SK-N-MC (cell line): Measurements from ENCODE around the gene SDE2.

ENCODE experiments used
- DNase-seq: peaks from one replicate; pipeline ENCODE4 v3.0.0-alpha.2; 2011; ENCODE audit warnings: low read depth, low spot score
- H3K27ac ChIP-seq: fragments of 200-600 bp; sonication (generic); 2 replicates; pipeline ENCODE4 v1.5.1; 2016; ENCODE audit warnings: mixed run types
- H3K36me3 ChIP-seq: fragments of 200-600 bp; sonication (generic); 2 replicates; pipeline ENCODE4 v1.6.1; 2017; ENCODE audit warnings: antibody characterized with exemption, low read length, mixed read lengths; ENCODE audit not compliant: insufficient read depth
- H3K4me3 ChIP-seq: fragments of 200-600 bp; sonication (generic); 2 replicates; pipeline ENCODE4 v1.5.1; 2016
- H3K9ac ChIP-seq: fragments of 200-600 bp; sonication (generic); 2 replicates; pipeline ENCODE4 v1.8.0; 2017; ENCODE audit warnings: mixed run types, mixed read lengths; ENCODE audit not compliant: insufficient read length
- H3K9me3 ChIP-seq: fragments of 200-600 bp; sonication (generic); 2 replicates; pipeline ENCODE4 v1.6.1; 2017; ENCODE audit warnings: low read depth, mild to moderate bottlenecking, antibody characterized with exemption, low read length, moderate library complexity, mixed read lengths
- EZH2 ChIP-seq: fragments of 200-600 bp; sonication (generic); IDR thresholded peaks from one replicate; pipeline ENCODE4 v1.6.1; 2017; ENCODE audit warnings: antibody characterized with exemption
- FOXP2 ChIP-seq: optimal IDR thresholded peaks from 2 replicates; pipeline ENCODE3; 2011; ENCODE audit warnings: mild to moderate bottlenecking, moderate library complexity; ENCODE audit not compliant: insufficient read depth; ENCODE audit errors: extremely low read length, control extremely low read depth
- POLR2AphosphoS5 ChIP-seq: IDR thresholded peaks from 2 replicates; pipeline ENCODE4 v1.6.1; 2012; ENCODE audit warnings: mild to moderate bottlenecking, low read depth, low read length, borderline replicate concordance

The SDE2 gene

DNA sequence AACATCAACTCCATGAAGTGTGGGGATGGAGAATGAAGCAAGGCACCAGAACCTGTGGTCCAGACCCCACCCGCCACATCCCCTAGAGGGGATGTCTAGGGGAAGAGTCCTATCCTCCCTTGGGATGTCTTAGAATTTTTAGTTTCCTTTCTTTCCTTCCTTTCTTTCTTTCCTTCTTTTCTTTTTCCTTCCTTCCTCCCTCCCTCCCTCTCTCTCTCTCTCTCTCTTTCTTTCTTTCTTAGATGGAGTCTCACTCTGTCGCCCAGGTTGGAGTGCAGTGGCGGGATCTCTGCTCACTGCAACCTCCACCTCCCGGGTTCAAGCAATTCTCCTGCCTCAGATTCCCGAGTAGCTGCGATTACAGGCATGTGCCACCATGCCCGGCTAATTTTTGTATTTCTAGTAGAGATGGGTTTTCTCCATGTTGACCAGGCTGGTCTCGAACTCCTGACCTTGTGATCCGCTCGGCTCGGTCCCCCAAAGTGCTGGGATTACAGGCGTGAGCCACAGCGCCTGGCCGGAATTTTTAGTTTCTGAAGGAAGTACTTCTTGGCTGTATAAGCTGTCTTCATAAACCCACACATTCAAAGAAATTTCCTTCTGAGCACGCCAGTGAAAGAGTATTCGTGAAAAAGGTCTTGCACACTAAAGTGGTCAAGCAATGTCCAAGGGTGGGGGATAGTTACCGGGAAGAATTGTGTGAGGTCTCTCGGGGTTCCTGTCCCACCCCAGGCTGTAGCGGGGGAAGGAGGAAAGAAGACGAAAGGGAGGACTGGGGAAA, 37.3 kb downstream of the SDE2 start:
- Histone ChIP-seq H3K9me3 (no peaks in the 10 kb centered on the region), H3K4me3 (no peak overlapping the region), H3K27ac (no peak overlapping the region), H3K9ac (no peak overlapping the region), H3K36me3 (no peaks in the 10 kb centered on the region)
- no peak for TF ChIP-seq POLR2AphosphoS5
- no peak for TF ChIP-seq EZH2
- TF ChIP-seq FOXP2, result no peak
- no peak for DNase-seq

DNA sequence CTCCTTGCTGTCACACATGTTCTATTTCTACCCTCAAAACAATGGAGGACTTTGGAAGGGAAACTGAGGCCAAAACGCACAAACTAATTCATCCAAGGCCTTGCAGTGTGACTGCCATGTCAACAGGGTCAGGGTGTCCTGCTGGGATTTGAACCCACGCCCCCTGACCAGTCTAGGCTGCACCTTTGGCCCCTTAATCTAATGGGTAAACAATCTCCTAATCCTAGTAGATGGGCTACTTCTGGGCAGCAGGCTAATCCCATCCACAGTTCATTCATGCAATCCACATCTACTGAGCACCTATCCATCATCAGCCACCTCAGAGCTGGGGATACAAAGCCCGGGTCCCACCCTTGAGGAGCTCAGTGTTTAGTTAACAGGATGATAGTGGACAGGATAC, 41.1 kb downstream of the SDE2 start:
- DNase-seq, result no peak
- no peaks in the 10 kb centered on the region for H3K9me3 ChIP-seq
- no peaks in the 10 kb centered on the region for H3K36me3 ChIP-seq
- H3K4me3 ChIP-seq, result no peak overlapping the region
- TF ChIP-seq POLR2AphosphoS5 (no peak), EZH2 (no peak), FOXP2 (no peak)
- no peak overlapping the region for H3K9ac ChIP-seq
- no peak overlapping the region for H3K27ac ChIP-seq

DNA sequence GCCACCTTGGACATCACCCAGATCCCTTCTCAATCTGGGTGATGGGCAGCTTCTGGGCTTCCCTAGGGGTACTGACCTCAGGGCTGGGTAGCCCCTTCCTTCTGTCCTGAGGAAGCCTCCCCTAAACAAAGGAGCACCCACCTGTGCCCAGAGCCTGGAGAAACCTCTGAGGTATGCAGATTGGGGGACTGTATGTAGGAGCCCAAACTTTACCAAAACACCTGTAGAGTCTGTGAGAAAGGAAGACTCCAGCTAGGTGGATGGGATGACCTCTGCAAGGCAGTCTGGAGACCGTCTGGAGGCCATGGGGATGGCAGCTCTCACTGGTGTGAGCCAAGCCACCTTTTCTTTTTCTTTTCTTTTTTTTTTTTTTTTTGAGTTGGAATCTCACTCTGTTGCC, 44.4 kb downstream of the SDE2 start:
- Histone ChIP-seq H3K27ac (no peak overlapping the region), H3K4me3 (no peak overlapping the region), H3K9me3 (no peaks in the 10 kb centered on the region), H3K36me3 (no peaks in the 10 kb centered on the region), H3K9ac (no peak overlapping the region)
- no peak for DNase-seq
- no peak for TF ChIP-seq FOXP2
- no peak for TF ChIP-seq POLR2AphosphoS5
- no peak for TF ChIP-seq EZH2

DNA sequence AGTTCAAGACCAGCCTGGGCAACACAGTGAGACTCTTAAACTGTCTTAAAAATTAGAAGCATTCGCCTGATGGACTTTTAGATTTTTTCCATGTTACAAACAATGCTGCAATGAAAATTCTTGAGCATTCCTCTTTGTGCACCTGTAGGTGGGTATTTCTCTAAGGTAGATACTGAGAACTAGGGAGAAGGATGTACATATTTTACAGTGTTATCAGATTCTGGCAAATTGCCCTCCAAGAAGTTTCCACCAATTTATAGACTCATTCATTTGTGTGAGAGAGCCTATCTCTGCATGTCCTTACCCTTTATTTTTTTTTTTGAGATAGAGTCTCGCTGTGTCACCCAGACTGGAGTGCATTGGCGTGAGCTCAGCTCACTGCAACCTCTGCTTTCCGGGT, 45.8 kb downstream of the SDE2 start:
- TF ChIP-seq POLR2AphosphoS5, result no peak
- no peak for TF ChIP-seq FOXP2
- no peak for TF ChIP-seq EZH2
- Histone ChIP-seq H3K36me3 (no peaks in the 10 kb centered on the region), H3K4me3 (no peak overlapping the region), H3K9me3 (no peaks in the 10 kb centered on the region), H3K27ac (no peak overlapping the region), H3K9ac (no peak overlapping the region)
- DNase-seq, result no peak

DNA sequence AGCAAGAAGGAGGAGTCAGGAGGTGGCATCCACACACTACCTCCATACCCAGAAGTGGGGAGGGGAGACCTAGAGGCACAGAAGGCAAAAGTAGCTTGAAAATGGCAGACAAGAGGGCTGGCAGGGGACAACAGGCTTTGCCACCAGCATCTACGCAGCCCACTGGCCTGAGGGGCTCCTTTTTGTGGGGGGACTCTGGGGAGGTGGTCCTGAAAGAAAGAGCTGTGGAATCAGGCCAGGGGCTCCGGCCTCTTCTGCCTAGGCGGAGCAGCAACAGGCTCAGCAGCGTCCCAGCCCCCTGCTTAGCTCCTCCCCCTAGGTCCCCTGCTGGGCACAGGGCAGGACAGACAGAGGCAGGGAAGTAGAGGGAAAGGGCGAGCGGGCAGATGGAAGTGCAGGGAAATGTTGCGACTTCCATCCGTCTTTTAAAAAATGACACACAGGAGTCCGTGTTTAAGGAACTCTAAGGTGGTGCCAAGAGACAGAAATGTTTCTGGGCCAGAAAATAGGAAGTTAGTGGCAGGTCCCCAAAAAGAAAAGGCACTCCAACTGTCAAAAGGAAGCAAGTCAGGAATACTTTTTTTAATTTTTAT, 48.1 kb downstream of the SDE2 start:
- Histone ChIP-seq H3K9ac (no peak overlapping the region), H3K27ac (no peak overlapping the region), H3K9me3 (no peaks in the 10 kb centered on the region), H3K4me3 (no peak overlapping the region), H3K36me3 (no peaks in the 10 kb centered on the region)
- TF ChIP-seq POLR2AphosphoS5 (no peak), EZH2 (no peak), FOXP2 (no peak)
- DNase-seq, result no peak

DNA sequence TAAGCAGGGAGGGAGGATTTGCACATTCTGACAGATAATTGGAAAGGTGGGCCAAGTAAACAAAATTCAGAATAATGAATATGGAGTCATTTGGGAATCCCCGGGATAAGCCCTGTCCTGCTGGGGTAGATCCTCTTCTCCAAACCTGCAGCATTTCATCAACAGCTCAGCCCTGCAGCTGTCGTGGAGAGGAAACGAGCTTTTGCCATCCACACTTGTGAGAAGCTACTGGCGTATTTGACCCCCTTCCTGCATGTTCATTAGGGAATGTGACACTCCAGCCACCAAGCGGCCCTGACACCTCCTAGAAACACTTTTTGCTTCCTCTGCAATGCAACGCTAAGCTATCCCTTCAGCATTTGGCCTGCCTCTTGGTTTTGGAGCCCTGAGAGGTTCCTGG, 50.1 kb downstream of the SDE2 start:
- Histone ChIP-seq H3K9ac (no peak overlapping the region), H3K9me3 (no peaks in the 10 kb centered on the region), H3K4me3 (no peak overlapping the region), H3K36me3 (no peaks in the 10 kb centered on the region), H3K27ac (no peak overlapping the region)
- TF ChIP-seq EZH2, result no peak
- no peak for TF ChIP-seq FOXP2
- TF ChIP-seq POLR2AphosphoS5, result no peak
- no peak for DNase-seq

DNA sequence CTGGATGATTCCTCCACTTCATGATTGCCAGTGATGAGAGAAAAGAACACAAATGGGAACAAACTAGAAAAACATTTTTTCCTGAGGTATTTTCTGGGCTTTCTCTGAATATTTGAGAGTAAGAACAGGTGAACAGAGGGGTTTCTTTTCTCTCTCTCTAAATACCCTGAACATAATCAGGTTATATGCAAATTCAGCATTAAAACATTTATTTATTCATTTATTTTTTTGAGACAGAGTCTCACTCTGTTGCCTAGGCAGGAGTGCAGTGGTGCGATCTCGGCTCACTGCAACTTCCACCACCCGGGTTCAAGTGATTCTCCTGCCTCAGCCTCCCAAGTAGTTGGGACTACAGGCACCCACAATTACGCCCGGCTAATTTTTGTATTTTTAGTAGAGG, 52.3 kb downstream of the SDE2 start:
- Histone ChIP-seq H3K9me3 (no peaks in the 10 kb centered on the region), H3K27ac (no peak overlapping the region), H3K36me3 (no peaks in the 10 kb centered on the region), H3K9ac (no peak overlapping the region), H3K4me3 (no peak overlapping the region)
- no peak for DNase-seq
- TF ChIP-seq EZH2 (no peak), FOXP2 (no peak), POLR2AphosphoS5 (no peak)

DNA sequence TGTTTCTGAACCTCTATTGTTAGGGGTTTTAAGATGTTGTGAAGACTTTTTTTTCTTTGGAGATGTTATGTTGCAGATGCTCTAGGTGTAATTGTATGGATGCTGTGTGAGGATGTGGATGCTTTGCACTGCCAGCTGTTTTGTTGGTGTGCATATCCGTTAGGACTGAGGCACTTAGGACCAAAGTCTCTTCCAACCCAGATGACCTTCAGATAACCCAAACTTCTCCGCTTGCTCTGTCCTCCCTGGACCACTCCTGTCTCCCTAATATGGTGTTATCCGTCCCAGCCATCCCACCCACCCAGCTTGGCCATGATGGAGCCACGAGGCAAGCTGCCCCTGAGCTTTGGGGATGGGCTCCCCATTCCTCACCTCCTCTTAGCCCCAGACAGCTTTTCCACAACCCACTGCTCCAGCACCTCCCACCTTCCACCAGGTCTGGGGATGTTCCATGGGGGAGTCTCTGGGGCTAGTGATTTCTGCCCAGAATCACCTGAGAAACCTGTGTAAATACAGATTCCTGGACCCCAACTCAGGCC, 53.0 kb downstream of the SDE2 start:
- Histone ChIP-seq H3K27ac (no peak overlapping the region), H3K9ac (no peak overlapping the region), H3K9me3 (no peaks in the 10 kb centered on the region), H3K36me3 (no peaks in the 10 kb centered on the region), H3K4me3 (no peak overlapping the region)
- TF ChIP-seq FOXP2 (no peak), POLR2AphosphoS5 (no peak), EZH2 (no peak)
- no peak for DNase-seq

DNA sequence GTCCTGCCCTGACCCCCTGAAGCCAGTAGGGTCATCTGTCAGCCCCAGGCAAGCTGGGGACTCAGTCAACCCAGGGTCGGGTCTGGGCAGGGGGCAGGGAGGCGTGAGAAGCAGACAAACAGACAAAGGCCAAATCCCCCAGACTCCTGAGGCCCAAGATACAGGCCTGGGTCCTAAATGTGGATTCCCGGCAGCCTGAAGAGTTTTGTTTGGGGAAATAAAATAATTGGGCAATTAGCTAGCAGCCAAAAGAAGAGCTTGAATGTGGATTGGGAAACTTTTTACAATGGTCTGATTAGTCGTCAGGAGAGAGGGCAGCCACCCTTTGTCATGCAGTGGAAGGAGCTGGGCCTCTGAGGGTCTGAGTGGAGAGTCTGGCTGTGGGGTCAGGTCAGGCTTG, 53.6 kb downstream of the SDE2 start:
- H3K9ac ChIP-seq, result no peak overlapping the region

More for the DNA sequence above, 53.6 kb downstream of the SDE2 start:
- H3K27ac ChIP-seq, result no peak overlapping the region
- H3K36me3 ChIP-seq, result no peaks in the 10 kb centered on the region
- no peaks in the 10 kb centered on the region for H3K9me3 ChIP-seq
- no peak for DNase-seq
- no peak for TF ChIP-seq POLR2AphosphoS5
- TF ChIP-seq EZH2, result no peak
- TF ChIP-seq FOXP2, result no peak
- H3K4me3 ChIP-seq, result no peak overlapping the region
